Activated gamma-delta T cell (primary cell): Measurements from ENCODE around the gene EME1.
"Not testable (repeated sequence)": the region's sequence is repeated elsewhere in the genome, so short reads cannot be mapped to it uniquely, and the experiment has no call there.

Source experiments
- DNase-seq: peaks from one replicate; lab custom pipeline; 2025; lab: John Stamatoyannopoulos, UW
- total RNA-seq, 2 donors: gene quantifications; one replicate each; lab custom pipeline; 2026; lab: John Stamatoyannopoulos, UW

The EME1 gene
- total RNA-seq, result 2.2 to 2.4 reads per million in 2 donors

- peak; percentile 35 for DNase-seq
These were observed at the start of gene EME1, which contains the start of gene MRPL27 for GRCh38 chr17:50372758-50373556. Gene EME1, plus strand, starts transcription at chr17:50373229. Its CDS starts 1,980 bp downstream, at chr17:50375209. Gene MRPL27, minus strand, starts transcription at chr17:50373184. Its CDS starts 14 bp downstream, at chr17:50373170.

- no peak for DNase-seq
These were observed 47.1 kb upstream of the EME1 start for GRCh38 chr17:50325906-50326305.

GRCh38 chr17:50326831-50327364 lies 46.1 kb upstream of the EME1 start:
- DNase-seq, result no peak

- no peak for DNase-seq
These were observed 44.4 kb upstream of the EME1 start for GRCh38 chr17:50328363-50329325.

GRCh38 chr17:50329716-50330115 lies 43.3 kb upstream of the EME1 start:
- DNase-seq, result no peak

- no peak for DNase-seq
These were observed 42.8 kb upstream of the EME1 start for GRCh38 chr17:50330151-50330775.

- DNase-seq, result no peak
These were observed 41.8 kb upstream of the EME1 start for GRCh38 chr17:50331085-50331791.

GRCh38 chr17:50332196-50332595 lies 40.8 kb upstream of the EME1 start:
- no peak for DNase-seq

- DNase-seq, result not testable (repeated sequence)
These were observed 39.6 kb upstream of the EME1 start for GRCh38 chr17:50333291-50334057.

- DNase-seq, result no peak
These were observed 35.1 kb upstream of the EME1 start for GRCh38 chr17:50337956-50338355.

GRCh38 chr17:50338645-50339044 lies 34.4 kb upstream of the EME1 start:
- no peak for DNase-seq

- no peak for DNase-seq
These were observed 33.6 kb upstream of the EME1 start for GRCh38 chr17:50339381-50339780.

GRCh38 chr17:50344731-50345365 lies 28.2 kb upstream of the EME1 start:
- no peak for DNase-seq

GRCh38 chr17:50345432-50346312 lies 27.4 kb upstream of the EME1 start, which contains the start of gene XYLT2:
Gene XYLT2, plus strand, starts transcription at chr17:50346126. Its CDS starts 15 bp downstream, at chr17:50346141.
- DNase-seq, result peak; percentile 89

GRCh38 chr17:50346313-50347116 lies 26.5 kb upstream of the EME1 start:
- peak; percentile 58 for DNase-seq

GRCh38 chr17:50347117-50347893 lies 25.7 kb upstream of the EME1 start:
- DNase-seq, result no peak

GRCh38 chr17:50347894-50348291 lies 25.1 kb upstream of the EME1 start:
- no peak for DNase-seq
